Keratinocyte (primary cell): ENCODE results near the gene LINGO1.

ENCODE experiments used
- EZH2 ChIP-seq: IDR thresholded peaks from one replicate; pipeline ENCODE4 v1.6.1; 2012; ENCODE audit warnings: inconsistent platforms, mild to moderate bottlenecking, low read length, moderate library complexity
- TF ChIP-seq, protein P1 (sequence below), 3 experiments: IDR thresholded peaks in 1 of 3; conservative IDR thresholded peaks in 1 of 3; optimal IDR thresholded peaks in 1 of 3; 2 replicates in 2 of 3; 3 replicates in 1 of 3; pipeline versions ENCODE3 to v1.5.1; 2011; ENCODE audit warnings: low read length in 3 of 3, mild to moderate bottlenecking in 3 of 3, moderate library complexity in 2 of 3, control low read depth in 1 of 3, inconsistent platforms in 1 of 3; ENCODE audit not compliant: insufficient read depth in 2 of 3; ENCODE audit errors: extremely low read depth in 1 of 3

- TF ChIP-seq, protein P1, sequence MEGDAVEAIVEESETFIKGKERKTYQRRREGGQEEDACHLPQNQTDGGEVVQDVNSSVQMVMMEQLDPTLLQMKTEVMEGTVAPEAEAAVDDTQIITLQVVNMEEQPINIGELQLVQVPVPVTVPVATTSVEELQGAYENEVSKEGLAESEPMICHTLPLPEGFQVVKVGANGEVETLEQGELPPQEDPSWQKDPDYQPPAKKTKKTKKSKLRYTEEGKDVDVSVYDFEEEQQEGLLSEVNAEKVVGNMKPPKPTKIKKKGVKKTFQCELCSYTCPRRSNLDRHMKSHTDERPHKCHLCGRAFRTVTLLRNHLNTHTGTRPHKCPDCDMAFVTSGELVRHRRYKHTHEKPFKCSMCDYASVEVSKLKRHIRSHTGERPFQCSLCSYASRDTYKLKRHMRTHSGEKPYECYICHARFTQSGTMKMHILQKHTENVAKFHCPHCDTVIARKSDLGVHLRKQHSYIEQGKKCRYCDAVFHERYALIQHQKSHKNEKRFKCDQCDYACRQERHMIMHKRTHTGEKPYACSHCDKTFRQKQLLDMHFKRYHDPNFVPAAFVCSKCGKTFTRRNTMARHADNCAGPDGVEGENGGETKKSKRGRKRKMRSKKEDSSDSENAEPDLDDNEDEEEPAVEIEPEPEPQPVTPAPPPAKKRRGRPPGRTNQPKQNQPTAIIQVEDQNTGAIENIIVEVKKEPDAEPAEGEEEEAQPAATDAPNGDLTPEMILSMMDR (optimal IDR thresholded peaks at IDR 0.05 in 1 of 3, IDR thresholded peaks at IDR 0.05 in 1 of 3, conservative IDR thresholded peaks at IDR 0.05 in 1 of 3; ENCODE audit: extremely low read depth in 1 of 3, insufficient read depth in 2 of 3, low read length in 3 of 3) = no peak
- no peak for TF ChIP-seq EZH2
These were observed 16.6 kb downstream of the LINGO1 start for GRCh38 chr15:77616072-77616471.
